ENCODE data around the gene SPOCK1. TPM values are rescaled to one million over a fixed set of nuclear protein-coding genes. Genes with fewer than 3 reads are reported as not detected.

SPOCK1 gene
- polyA plus RNA-seq, 10 donors = 4.0 to 19.9 (median 6.7) TPM

DNA sequence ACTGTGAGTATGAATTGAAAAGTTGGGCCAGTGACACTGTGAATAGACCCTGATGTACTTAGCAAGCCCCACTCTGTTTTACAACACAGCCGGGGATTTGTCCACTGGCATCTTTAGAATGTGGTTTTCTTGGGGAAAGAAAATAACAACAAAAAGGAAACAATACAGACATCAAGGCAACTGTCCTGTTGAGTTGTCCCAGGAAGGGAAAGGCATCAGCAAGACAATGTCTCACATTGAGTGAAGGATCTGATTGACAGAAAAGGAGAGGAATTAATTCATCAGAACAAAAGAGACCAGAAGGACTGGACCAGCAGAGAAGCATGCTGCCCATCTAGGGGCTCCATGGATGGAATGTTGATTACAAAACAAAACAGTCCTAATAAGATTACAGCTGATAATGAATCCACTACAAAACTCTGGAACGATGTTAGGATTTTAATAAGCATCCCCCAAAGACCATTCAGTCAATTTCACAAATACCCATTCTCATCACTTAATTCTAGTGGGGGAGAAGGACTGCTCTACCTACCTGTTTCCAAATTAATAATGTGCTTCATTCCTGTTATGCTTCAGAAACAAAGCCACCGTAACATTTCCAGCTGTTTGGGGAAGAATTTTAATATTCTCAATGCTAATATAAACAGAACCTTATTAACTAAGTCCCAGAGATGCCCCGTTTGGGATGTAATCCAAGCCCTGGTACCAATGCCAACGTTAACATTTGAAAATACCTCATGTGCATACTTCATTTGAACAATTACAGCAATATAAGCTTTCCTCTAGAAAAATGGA is 298.0 kb downstream of the SPOCK1 start:
- no peak for DNase-seq

DNA sequence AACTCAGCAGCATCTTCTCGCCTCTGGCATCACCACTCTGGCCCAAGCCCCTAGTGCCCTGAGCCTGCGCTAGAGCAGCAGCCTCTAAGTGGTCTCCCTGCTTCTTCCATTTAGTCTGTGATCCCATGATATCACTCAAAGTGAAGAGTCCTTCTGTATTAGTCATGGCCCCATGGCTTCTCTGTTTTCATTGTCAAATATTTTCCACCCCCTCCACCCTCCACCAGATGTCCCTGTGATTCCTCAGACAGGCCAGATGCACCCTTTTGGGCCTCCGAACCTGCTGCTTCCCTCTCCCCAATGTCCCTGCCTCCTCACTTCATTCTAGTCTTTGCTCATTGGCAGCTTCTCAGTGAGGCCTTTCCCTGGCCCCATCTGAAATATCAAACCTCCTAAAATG is 299.2 kb downstream of the SPOCK1 start:
- peak in 1 of 3 donors; percentile 42 for DNase-seq

DNA sequence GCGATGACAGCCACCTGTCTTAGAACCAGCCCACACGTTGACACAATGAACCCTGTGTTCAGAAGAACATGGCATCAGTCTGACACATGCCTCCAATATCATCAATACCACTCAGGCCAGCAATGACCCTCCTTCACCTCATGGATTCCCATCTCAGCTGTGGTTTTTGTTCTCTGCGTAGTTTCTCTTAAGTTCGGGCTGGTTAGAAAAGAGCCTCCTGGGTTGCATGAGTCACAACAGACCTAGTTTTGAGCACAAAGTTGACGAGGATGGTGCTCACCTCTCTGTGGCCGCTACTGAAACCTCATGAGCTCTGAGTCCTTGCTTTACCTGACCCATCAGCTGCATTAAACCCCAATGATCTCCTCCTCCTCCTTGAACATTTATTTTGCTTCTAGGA is 299.9 kb downstream of the SPOCK1 start:
- DNase-seq = no peak

DNA sequence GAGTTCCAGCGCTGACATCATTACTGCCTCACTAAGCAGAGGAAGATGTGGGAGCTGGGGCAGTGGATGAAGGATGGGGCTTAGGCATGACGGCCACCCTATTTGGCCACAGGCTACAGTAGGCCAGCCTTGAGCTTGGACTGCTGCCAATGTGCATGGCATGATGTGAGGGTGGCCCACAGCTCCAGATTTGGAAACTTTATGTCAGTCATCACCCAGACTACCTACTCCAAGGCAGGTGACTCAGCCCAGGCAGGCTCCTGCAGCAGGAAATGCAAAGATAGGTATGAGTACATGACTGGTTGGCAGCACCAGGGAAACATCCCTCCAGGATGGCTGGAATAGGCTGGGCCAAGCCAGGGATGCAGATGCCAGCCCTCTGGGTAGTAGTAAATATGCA is 303.6 kb downstream of the SPOCK1 start:
- DNase-seq = no peak

DNA sequence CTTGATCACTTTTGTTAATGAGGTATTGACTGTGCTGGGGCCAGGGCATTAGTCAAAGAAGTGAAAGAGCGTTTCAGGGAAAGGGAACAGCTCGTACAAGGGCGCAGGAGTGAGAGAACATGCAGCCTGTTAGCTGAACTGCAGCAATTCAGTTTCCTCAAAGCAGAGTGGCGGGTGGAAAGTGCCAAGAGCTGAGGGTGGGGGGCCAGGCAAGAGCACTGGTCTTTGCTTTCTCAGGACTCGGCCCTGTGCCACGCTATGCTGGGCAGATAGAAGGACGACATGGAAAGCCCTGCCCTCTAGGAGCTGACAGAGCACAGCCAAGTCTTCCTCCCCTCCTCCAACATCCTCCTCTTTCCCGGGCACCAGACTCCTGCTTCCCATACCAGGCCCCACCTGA is 304.8 kb downstream of the SPOCK1 start:
- DNase-seq = no peak

DNA sequence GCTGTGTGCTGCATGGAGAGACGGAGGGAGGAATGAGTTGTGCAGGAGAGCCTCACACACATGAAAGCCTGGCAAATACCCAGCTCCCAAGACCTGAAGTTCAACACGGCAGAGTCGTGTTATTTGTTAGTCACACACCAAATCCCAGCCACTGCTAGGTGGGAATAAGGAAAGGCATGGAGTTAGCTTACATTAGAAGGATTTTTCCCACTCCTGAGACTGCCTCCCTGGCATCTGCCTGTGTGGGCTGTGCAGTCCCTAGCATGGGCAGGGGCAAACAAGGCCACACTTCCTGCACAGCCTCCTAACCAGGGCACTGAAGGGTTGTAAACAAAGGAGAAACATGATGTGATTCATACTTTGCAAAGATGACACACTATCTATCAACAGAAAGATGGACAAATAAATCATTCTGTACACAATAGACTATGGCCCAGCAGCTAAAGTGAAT is 306.8 kb downstream of the SPOCK1 start:
- peak in 1 of 3 donors; percentile 27 for DNase-seq

DNA sequence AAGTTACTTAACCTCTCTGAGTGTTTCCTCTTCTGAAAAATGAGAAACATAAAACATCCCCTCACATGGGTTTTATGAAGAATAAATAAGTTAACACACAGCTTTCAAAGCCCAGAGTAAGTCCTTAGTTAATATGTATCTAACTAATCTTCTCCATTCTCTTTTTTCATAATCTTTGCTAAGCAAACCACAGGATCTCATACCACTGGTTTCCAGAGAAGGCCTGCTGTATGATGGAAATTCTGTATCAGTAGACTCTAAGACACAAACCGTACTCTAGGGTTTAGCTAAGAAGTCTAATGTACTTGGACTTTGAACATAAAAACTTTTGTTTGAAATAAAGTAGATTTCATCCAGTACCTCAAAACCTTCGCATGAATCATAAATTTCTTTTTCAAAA is 307.9 kb downstream of the SPOCK1 start:
- DNase-seq = no peak

DNA sequence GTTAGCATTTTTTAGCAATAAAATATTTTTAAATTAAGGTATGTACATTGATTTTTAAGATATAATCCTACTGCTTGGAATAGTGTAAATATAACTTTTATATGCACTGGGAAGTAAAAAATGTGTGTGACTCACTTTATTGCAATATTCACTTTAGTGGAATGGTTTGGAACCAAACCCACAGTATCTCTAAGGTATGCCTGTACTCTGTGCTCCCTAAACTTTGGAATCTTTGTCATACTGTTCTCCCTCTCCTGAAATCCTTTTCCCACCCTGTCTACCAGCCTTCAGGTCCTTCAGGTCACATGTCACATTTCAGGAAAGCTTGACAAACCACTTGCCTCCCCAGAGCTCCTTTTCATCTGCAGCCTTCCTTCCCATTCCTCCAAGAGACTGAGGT is 308.7 kb downstream of the SPOCK1 start:
- peak in 1 of 3 donors; percentile 33 for DNase-seq

DNA sequence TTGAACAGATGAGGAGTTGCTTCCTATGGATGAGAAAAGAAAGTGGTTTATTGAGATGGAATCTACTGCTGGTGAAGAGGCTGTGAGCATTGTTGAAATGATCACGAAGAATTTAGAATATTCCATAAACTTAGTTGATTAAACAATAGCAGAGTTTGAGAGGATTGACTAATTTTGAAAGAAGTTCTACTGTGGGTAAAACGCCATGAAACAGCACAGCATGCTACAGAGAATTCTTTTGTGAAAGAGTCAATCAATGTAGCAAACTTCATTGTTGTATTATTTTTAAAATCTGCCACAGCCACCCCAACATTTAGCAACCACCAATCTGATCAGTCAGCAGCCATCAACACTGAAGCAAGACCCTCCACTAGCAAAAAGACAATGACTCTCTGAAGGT is 309.1 kb downstream of the SPOCK1 start:
- peak in 1 of 3 donors; percentile 5 for DNase-seq

DNA sequence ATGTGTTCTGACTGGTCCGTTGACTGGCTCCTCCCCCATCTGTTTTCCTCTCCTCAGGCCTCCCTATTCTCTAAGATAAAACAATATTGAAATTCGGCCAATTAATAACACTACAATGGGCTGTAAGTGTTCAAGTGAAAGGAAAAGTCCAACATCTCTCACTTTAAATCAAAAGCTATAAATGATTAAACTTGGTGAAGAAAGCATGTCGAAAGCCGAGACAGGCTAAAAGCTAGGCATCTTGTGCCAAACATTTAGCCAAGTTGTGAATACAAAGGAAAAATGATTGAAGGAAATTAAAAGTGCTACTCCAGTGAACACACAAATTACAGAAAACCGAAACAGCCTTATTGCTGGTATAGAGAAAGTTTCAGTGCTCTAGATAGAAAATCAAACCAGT is 310.6 kb downstream of the SPOCK1 start:
- DNase-seq = no peak

DNA sequence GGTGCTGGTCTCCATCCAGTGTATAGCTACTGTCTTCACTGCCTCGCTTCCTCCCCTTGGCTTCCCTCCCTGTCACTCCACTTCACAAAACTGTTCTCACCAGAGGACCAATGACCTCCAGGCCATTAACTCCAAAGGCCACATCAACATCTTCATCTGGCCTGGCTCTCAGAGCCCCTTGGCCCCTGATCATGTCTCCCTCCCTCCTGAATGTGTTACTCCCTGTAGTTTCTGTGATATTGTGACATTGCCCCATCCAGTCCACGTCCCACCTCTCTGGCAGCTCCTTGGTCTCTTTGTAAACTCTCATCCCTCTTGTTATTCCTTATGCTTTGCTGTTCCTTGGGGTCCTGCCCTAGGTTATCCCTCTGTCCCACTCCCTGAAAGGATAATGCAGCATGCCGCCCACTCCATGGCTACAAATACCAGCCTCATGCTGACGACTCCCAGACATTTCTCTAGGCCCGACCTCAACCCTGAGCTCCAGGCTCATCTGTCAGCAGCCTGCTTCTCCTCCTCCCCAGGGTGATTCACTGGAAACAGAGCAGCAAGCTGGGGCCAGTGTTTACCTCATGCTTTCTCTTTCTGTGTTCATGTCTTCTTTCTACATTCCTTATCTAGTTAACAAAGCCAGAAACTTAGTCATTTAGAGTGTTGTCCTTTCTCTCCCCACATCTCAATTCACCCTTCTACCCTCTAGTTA is 312.2 kb downstream of the SPOCK1 start:
- peak; percentile 7 to 60 (median 24) for DNase-seq

DNA sequence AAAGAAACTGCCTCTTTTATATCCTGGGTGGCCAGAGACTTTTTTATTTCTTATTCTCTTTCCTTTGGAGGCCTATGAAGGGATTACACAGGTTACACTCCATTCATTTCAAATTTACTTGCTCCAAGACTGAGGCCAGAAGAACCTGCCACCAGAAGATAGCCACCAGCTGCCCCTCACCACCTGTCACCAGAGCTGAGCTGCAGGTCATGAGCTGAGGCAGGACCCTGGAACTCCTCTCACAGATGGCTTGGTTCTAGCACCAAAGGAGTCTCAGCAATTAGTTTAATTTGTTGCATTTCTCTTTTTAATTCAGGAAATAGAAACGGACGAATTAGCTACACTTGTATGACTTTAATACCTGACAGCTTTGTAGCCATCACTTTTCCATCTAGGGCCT is 313.9 kb downstream of the SPOCK1 start:
- DNase-seq = no peak

DNA sequence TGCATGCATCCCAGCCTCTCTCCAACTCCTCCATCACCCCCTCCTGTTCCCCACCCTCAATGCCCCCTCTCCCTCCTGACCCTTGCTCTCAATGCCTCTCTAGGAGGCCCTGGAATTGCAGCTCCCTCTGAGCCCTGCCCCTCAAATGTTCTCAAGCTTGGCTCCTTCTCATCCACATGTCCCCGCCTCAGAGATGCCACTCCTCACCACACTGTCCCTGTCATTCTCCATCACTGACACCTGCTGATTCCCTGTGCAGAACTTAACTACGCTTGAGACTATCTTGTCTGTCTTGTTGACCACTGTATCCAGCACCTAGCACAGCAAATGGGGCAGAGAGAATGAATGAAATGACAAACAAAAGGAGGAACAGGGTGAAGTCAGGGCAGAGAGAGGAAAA is 314.4 kb downstream of the SPOCK1 start:
- DNase-seq = no peak

DNA sequence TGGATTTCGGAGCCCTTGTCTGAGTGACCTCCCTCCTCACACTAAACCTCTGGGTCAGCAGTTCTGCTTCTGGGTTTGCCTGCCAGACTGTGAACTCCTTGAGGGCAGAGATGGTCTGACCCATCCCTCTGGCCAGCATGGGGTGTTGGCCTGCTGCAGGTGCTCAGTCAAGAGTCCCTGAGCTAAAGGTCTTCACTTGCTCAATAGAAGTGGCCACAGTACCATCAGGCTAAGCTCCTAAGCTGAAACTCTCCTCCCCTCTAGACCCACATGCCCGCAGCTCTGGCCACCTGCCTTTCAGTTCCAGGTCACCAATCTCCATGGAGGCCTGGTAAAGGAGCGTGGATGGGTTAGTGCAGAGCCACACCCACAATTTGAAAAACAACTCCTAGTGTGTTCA is 316.6 kb downstream of the SPOCK1 start:
- DNase-seq = no peak

DNA sequence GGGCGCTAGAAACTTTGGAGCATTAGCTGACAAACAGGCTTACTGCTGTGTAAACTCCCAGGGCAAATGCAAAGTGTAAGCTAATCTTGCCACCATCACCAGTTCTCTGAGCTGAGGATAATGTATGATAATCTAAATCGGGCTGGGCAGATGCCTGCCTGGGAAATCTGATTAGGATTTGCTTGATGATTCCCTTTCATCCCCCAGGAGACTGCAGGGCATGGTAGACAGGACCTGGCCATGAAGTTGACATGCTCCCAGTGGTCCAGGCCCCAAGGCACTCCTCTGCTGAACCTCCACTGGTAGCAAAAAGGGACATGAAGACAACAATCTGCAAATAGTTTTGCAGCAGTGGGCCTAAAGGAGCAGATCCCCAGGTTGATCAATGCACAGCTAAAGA is 317.5 kb downstream of the SPOCK1 start:
- no peak for DNase-seq

DNA sequence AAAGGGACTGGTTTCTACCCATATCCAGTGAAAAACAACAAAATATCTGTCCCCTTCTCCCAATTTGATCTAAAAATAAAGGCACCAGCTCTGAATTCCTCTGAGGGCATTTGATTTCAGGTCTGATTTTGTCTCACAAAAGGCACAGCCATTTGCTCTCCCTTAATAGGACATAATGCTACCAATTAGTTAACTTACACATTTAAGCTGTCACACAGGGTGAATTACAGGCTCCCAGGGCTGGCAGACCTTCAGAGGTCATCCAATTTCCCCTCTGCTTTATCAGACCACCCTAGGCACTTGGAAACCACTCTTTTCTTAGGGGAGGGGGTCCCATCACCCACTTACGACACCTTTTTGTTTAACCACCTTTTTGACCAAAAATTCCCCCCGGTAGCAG is 319.9 kb downstream of the SPOCK1 start:
- DNase-seq = no peak

DNA sequence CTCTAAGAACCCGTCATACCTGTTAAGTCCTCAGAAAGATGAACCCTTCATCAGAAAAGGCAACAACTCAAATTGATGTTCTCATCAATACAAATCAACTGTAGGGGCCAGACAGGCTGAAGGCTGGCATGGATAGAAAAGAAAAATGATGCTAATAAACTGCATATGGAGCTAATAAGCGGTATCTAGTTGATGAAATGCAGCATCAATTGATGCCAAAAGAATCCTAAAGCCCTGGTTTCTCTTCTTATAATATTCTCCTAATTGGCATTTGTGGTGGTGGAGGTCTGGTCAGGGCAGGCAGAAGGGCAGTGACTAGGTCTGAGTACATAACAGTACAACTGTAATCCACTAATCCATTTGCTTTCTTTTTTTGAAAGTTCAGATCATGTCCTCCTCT is 322.5 kb downstream of the SPOCK1 start:
- DNase-seq = no peak

DNA sequence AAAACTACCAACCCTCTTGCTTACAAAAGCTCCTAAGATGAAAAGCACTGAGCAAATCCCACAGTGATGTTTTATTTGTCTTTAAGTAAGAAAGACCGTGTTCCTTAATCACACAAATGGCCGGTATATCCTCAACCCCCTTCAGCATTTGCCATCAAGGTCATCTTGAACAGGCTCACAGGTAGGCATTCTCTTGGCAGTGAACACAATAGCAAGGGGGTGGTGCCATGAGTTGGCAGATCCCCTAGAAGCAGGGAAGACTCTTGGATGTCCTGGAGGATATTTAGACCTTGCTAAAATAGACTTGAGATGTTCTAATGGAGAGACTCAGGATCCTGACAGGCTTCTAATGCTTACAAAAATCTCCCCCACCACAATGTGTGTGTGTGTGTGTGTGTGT is 323.0 kb downstream of the SPOCK1 start:
- DNase-seq = no peak

DNA sequence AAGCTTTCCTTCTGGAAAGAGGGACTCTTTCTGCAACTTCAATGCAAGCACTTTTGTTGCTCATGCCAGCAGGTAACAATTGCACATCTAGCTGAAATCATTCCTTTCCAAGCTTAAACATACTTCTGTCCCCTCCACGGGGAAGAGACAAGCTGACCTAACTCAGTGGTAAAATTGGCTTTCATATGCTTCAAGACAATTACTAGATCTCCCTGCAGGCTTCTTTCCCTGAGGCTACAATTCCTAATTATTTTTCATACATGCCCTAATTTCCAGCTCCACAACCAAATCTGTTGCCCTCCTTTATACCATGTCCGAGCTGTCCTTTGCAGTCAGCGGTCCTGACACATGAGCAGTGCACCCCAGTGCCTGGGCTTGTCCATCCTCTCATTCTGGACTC is 324.9 kb downstream of the SPOCK1 start:
- DNase-seq = no peak

DNA sequence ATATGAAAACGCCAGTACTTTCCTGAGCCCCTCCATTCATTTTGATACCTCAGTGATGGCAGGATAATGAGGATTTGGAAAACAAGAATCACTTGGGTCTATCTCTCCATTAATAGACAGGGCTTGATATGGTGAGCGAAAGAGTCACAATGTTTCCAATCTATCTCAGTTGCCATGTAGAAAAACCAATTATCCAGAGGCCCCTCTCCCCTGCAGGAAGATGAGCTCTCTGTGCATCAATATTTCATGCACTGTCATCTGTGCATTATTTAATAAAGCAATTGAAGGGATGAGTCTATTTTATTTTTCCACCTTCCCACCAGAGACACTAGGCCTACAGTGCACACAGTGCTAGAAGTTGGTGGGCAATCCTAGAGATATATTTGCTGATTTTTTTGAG is 326.9 kb downstream of the SPOCK1 start:
- DNase-seq = no peak

DNA sequence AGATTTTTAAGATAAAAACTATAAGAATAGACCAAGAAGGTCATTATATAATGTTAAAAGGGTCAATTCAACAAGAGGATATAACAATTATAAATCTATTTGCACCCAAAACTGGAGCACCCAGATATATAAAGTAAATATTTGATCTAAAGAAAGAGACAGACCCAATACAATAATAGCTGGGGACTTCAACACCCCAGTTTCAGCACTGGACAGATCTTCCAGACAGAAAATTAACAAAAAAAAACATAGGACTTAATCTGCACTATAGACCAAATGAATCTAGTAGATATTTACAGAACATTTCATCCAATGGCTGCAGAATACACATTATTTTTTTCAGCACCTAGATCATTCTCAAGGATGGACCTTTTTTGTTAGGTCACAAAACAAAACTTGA is 331.9 kb downstream of the SPOCK1 start:
- DNase-seq = no peak

DNA sequence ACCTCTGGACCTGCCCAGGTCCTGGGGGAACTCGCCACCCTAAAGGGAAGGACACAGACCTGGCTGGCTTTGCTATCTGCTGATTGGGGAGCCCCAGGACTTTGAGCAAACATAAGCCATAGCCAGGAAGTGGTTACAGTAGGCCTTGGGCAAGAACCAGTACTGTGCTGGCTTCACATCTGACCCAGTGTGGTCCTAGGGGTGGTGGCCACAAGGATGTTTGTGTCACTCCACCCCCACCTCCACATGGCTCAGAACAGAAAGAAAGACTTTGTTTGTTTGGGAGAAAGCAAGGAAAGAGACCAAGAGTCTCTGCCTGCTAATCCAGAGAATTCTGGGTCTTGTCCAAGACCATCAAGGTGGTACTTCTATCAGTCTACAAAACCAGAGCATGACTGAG is 334.2 kb downstream of the SPOCK1 start:
- no peak for DNase-seq

DNA sequence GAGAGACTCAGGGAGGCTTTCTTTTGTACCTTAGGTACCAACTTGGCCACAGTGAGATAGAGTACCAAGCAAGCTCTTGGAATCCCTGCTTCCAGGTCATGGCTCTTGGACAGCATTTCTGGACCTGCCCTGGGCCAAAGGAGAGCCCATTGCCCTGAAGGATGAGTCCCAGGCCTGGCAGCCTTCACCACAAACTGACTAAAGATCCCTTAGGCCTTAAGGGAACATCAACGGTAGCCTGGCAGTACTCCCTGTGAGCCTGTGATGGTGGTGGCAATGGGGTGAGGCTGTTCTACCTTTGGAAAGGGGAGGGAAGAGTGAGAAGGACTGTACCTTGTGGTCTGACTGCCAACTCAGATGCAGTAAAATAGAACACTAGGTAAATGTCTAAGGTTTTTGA is 334.6 kb downstream of the SPOCK1 start:
- DNase-seq = no peak

DNA sequence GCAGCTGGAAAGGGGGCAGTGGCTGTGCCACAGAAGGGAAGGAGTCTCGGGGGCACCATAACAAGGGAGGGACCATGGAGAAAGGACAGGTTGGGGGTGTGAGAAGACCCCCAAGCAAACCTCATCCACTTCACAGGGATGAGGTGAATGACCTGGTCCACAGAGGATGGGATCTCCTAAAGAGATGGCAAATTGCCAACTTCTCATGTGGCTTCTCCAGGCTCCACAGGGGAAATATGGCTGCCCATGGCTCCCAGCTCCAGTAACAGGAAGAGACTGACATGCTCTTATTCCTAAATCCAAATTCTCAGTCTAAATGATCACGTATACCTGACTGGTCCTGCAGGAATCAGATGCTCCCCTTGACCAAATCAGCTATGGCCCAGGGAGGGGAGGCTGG is 340.4 kb downstream of the SPOCK1 start:
- no peak for DNase-seq
